ENCODE data around the gene TNIK.

The TNIK gene

DNA sequence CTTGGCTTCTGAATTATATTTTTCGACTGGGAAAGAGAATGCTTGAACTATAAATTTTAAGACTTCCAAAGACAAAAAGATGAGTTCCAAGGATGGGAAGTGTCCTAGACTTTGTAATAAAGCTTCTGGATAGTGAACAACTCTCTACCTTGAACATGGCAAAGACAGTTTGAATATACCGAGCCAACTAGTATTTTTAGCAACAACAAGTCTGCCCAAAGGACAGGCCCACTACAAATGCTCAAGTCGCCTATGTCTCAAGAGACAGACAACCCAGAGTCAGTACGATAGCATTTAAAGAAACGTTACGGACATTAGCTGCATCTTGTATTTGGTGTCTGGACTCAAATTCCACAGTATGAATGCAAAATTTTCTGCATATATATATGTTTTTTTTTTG is 258.4 kb downstream of the TNIK start:
- H3K27me3 ChIP-seq (ENCODE audit: control insufficient read depth, insufficient read depth, low read length) = no peaks in the 10 kb centered on the region
- no peaks in the 10 kb centered on the region for H3K79me2 ChIP-seq
- no peaks in the 10 kb centered on the region for H3K9me3 ChIP-seq (ENCODE audit: control insufficient read depth, low read length)
- H3K36me3 ChIP-seq (ENCODE audit: control insufficient read depth, insufficient read depth, low read length) = no peaks in the 10 kb centered on the region
- H3K4me2 ChIP-seq (ENCODE audit: low read length) = no peak overlapping the region
- no peak overlapping the region for H3K4me3 ChIP-seq (ENCODE audit: low read depth, low read length)
- H2AFZ ChIP-seq = no peak overlapping the region
- TF ChIP-seq, protein P1, sequence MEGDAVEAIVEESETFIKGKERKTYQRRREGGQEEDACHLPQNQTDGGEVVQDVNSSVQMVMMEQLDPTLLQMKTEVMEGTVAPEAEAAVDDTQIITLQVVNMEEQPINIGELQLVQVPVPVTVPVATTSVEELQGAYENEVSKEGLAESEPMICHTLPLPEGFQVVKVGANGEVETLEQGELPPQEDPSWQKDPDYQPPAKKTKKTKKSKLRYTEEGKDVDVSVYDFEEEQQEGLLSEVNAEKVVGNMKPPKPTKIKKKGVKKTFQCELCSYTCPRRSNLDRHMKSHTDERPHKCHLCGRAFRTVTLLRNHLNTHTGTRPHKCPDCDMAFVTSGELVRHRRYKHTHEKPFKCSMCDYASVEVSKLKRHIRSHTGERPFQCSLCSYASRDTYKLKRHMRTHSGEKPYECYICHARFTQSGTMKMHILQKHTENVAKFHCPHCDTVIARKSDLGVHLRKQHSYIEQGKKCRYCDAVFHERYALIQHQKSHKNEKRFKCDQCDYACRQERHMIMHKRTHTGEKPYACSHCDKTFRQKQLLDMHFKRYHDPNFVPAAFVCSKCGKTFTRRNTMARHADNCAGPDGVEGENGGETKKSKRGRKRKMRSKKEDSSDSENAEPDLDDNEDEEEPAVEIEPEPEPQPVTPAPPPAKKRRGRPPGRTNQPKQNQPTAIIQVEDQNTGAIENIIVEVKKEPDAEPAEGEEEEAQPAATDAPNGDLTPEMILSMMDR (IDR thresholded peaks at IDR 0.05) = no peak
- H3K27ac ChIP-seq = no peak overlapping the region
- H3K9ac ChIP-seq = no peak overlapping the region
- peaks cover 16% of the 10 kb centered on the region for H3K4me1 ChIP-seq

DNA sequence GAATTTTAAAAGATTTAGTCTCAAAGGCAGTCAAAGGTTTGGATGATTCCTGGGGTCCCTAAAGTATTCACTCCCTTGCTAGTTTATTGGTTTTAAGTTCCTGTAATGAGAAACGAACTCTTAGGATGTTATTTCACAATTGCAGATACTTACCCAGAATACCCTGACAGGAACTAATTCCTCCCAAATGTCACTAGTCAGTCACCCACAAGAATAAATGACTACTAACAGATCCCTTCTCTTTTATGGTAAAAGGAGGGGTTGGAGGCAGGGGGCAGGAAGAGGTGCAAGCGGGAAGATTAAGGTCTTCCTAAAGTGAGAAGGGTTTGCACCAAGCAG is 259.5 kb downstream of the TNIK start:
- Histone ChIP-seq H3K27ac (no peak overlapping the region), H2AFZ (no peak overlapping the region), H3K36me3 (ENCODE audit: control insufficient read depth, insufficient read depth, low read length) (no peaks in the 10 kb centered on the region), H3K9ac (no peak overlapping the region), H3K27me3 (ENCODE audit: control insufficient read depth, insufficient read depth, low read length) (no peaks in the 10 kb centered on the region), H3K4me3 (ENCODE audit: low read depth, low read length) (no peak overlapping the region), H3K79me2 (no peaks in the 10 kb centered on the region), H3K4me2 (ENCODE audit: low read length) (no peak overlapping the region), H3K9me3 (ENCODE audit: control insufficient read depth, low read length) (no peaks in the 10 kb centered on the region), H3K4me1 (peaks cover 16% of the 10 kb centered on the region)
- TF ChIP-seq, protein P1 (IDR thresholded peaks at IDR 0.05) = no peak

DNA sequence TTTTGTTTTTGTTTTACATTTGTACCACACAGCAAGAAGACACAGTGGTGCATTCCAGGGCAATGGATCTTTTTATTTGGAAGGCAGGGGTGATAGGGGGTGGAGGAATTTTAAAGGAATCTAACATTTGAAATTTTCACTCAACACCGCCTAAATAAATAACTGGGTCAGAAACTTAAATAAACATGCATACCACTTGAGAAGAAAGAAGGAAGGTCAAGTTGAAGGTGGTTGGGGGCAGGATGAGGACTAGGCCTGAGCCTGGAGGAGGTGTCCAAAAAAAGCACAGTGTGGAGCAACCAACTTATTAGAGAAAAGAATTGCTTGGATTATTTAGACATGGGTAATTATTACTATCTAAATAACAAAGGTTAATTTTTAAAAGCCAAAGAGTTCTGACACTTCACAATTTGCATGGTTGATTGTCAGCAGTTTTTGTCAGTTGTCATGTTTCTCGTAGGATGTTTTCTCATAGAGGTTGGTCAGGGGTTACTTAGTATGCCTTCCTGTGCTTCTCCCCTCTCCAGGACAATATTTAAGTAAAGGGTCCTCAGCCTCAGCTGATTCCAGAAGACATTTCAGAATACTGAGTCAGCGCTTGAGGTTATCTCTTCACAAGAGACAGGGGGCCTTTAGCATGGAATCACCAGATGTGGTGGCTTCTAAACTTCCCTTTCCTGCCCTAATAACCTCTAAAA is 260.0 kb downstream of the TNIK start:
- Histone ChIP-seq H3K79me2 (no peaks in the 10 kb centered on the region), H3K36me3 (ENCODE audit: control insufficient read depth, insufficient read depth, low read length) (no peaks in the 10 kb centered on the region), H3K27me3 (ENCODE audit: control insufficient read depth, insufficient read depth, low read length) (no peaks in the 10 kb centered on the region), H3K4me2 (ENCODE audit: low read length) (no peak overlapping the region), H3K9ac (no peak overlapping the region), H3K27ac (no peak overlapping the region), H2AFZ (no peak overlapping the region), H3K4me1 (peaks cover 16% of the 10 kb centered on the region), H3K4me3 (ENCODE audit: low read depth, low read length) (no peak overlapping the region), H3K9me3 (ENCODE audit: control insufficient read depth, low read length) (no peaks in the 10 kb centered on the region)
- TF ChIP-seq, protein P1 (IDR thresholded peaks at IDR 0.05) = no peak

DNA sequence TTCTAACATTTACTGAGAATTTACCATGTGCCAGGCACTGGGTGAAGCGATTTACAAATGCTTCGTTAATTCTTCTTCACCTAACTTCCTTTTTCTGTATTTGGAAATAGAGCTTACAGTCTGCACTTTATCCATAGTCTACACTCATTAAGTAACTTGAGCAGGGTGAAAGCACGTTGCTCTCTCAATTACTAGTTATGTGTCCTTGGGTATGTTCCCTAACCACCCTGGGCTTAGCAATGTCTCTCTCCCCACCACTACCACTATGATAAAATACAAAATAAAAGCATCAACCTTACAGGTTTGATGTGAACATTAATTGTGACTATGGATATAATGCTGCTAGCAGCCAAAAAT is 260.8 kb downstream of the TNIK start:
- Histone ChIP-seq H3K4me1 (peaks cover 16% of the 10 kb centered on the region), H3K9ac (no peak overlapping the region), H3K36me3 (ENCODE audit: control insufficient read depth, insufficient read depth, low read length) (no peaks in the 10 kb centered on the region), H3K4me3 (ENCODE audit: low read depth, low read length) (no peak overlapping the region), H3K27me3 (ENCODE audit: control insufficient read depth, insufficient read depth, low read length) (no peaks in the 10 kb centered on the region), H2AFZ (no peak overlapping the region), H3K4me2 (ENCODE audit: low read length) (no peak overlapping the region), H3K79me2 (no peaks in the 10 kb centered on the region), H3K27ac (no peak overlapping the region), H3K9me3 (ENCODE audit: control insufficient read depth, low read length) (no peaks in the 10 kb centered on the region)
- TF ChIP-seq, protein P1 (IDR thresholded peaks at IDR 0.05) = no peak

DNA sequence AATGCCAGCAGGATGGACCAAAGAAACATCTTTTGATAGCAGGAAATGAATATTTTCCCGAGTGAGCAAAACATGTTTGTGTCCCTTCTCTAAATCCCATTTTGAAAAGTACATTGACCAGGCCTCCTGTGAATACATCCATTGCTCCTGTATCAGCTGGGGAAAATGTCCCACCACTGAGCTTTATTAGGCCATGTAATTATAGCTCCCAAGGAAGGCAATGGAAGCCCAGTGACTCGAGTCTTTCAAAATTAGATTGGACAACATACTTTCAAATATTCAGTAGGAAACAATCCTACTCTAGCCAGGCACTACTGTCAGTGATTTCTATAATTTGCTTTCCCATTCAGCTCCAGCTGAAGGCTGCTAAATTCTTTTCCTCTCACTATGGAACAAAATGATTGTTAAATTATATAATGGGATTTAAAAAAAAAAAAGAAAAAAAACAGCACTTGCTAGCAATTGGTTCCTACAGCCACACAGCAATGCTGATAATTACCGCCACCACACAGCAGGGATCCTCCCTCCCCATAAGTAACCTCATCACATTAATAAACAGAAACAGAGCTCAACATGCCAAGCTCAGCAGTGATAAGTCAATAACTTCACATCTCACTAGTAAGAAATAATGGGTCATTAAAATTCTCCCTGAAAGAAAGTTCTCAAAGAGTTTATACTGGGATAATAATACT is 261.3 kb downstream of the TNIK start:
- no peak overlapping the region for H3K4me2 ChIP-seq (ENCODE audit: low read length)
- TF ChIP-seq, protein P1 (IDR thresholded peaks at IDR 0.05) = no peak

More for the DNA sequence above, 261.3 kb downstream of the TNIK start:
- H3K36me3 ChIP-seq (ENCODE audit: control insufficient read depth, insufficient read depth, low read length) = no peaks in the 10 kb centered on the region
- H3K27ac ChIP-seq = no peak overlapping the region
- no peak overlapping the region for H3K9ac ChIP-seq
- no peaks in the 10 kb centered on the region for H3K79me2 ChIP-seq
- H3K9me3 ChIP-seq (ENCODE audit: control insufficient read depth, low read length) = no peaks in the 10 kb centered on the region
- no peak overlapping the region for H3K4me3 ChIP-seq (ENCODE audit: low read depth, low read length)
- peaks cover 16% of the 10 kb centered on the region for H3K4me1 ChIP-seq
- no peaks in the 10 kb centered on the region for H3K27me3 ChIP-seq (ENCODE audit: control insufficient read depth, insufficient read depth, low read length)
- no peak overlapping the region for H2AFZ ChIP-seq
